Activated CD4-positive, alpha-beta T cell treated with anti-CD3 and anti-CD28 coated beads, Interleukin-2, amount 10 ng/mL, durations not matched to agents 7 days and 5 days (primary cell): ENCODE data around the gene CEP290. TPM values are rescaled to one million over a fixed set of nuclear protein-coding genes. Genes with fewer than 3 reads are reported as not detected.
"Not testable (repeated sequence)": the region's sequence is repeated elsewhere in the genome, so short reads cannot be mapped to it uniquely, and the experiment has no call there.

ENCODE experiments used
- CTCF ChIA-PET: fragments of 350-600 bp; sonication (Branson Sonifier 250); formaldehyde crosslinking; loops from one replicate; lab custom pipeline; 2021; ENCODE audit warnings: antibody characterized with exemption; lab: Charles Lee
- POLR2A ChIA-PET: fragments of 350-600 bp; sonication (Branson Sonifier 250); formaldehyde crosslinking; loops from one replicate; lab custom pipeline; 2021; ENCODE audit warnings: antibody characterized with exemption; lab: Charles Lee
- DNase-seq: peaks from one replicate; pipeline ENCODE4 v3.0.0-alpha.2; 2020
- H3K27ac Mint-ChIP-seq: one replicate; pipeline ENCODE4 v1.8.0; 2021; ENCODE audit warnings: mild to moderate bottlenecking, moderate library complexity, mixed read lengths
- H3K27me3 Mint-ChIP-seq: one replicate; pipeline ENCODE4 v1.8.0; 2021; ENCODE audit warnings: mixed read lengths
- H3K36me3 Mint-ChIP-seq: one replicate; pipeline ENCODE4 v1.8.0; 2021; ENCODE audit warnings: low read depth, mixed read lengths
- H3K4me1 Mint-ChIP-seq: one replicate; pipeline ENCODE4 v1.8.0; 2021; ENCODE audit warnings: mixed read lengths
- H3K4me3 Mint-ChIP-seq: one replicate; pipeline ENCODE4 v1.8.0; 2021; ENCODE audit warnings: mild to moderate bottlenecking, moderate library complexity, mixed read lengths
- H3K9me3 Mint-ChIP-seq: one replicate; pipeline ENCODE4 v1.8.0; 2021; ENCODE audit warnings: mixed read lengths
- total RNA-seq, 2 experiments: library from RNA; stranded (reverse); gene quantifications; one replicate each; pipeline ENCODE4 v1.2.3, GENCODE V29; 2021

CEP290 gene
- total RNA-seq, 2 experiments from 2014 or later = 10.9 to 12.2 TPM

DNA sequence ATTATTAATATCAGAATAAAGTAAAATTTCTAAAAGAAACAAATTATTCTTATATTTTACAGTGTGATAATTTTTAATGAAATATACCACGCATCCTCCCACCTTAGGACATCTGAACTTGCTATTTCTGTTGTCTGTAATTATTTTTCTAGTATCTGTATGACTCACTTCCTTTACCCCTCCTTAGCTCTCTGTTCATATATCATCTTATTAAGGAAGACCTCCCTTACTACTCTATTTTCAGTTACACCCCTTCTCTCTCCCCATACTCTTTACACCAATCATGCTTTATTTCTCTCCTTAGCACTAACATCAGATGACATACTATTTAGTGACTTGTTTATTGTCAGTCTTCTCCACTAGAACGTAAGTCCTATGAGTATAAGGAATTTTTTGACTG lies 78.5 kb downstream of the CEP290 start:
- H3K27me3 Mint-ChIP-seq = no peaks in the 10 kb centered on the region
- CTCF ChIA-PET = interaction anchor here (0.6 to 0.7 kb wide), 2 partner anchors 16 to 651 kb away, joined by 3 to 4 read pairs; no protein-coding TSS in a partner anchor
- no peaks in the 10 kb centered on the region for H3K9me3 Mint-ChIP-seq
- no peak overlapping the region for H3K27ac Mint-ChIP-seq
- POLR2A ChIA-PET = no interaction called here
- no peak for DNase-seq
- peaks cover 17% of the 10 kb centered on the region for H3K36me3 Mint-ChIP-seq
- peaks cover 12% of the 10 kb centered on the region for H3K4me1 Mint-ChIP-seq
- no peak overlapping the region for H3K4me3 Mint-ChIP-seq

GRCh38 chr12:88062474-88062873 lies 79.4 kb downstream of the CEP290 start:
- H3K9me3 Mint-ChIP-seq = no peaks in the 10 kb centered on the region
- no peak overlapping the region for H3K27ac Mint-ChIP-seq
- peaks cover 18% of the 10 kb centered on the region for H3K36me3 Mint-ChIP-seq
- CTCF ChIA-PET = no interaction called here
- POLR2A ChIA-PET = no interaction called here
- DNase-seq = no peak
- H3K4me3 Mint-ChIP-seq = no peak overlapping the region
- no peaks in the 10 kb centered on the region for H3K27me3 Mint-ChIP-seq
- peaks cover 11% of the 10 kb centered on the region for H3K4me1 Mint-ChIP-seq

- ChIA-PET POLR2A (no interaction called here), CTCF (no interaction called here)
- Mint-ChIP-seq H3K27me3 (no peaks in the 10 kb centered on the region), H3K9me3 (no peaks in the 10 kb centered on the region), H3K4me3 (no peak overlapping the region), H3K36me3 (peaks cover 22% of the 10 kb centered on the region), H3K4me1 (peaks cover 8% of the 10 kb centered on the region), H3K27ac (no peak overlapping the region)
- no peak for DNase-seq
These were observed 83.2 kb downstream of the CEP290 start for GRCh38 chr12:88058719-88059077.

DNA sequence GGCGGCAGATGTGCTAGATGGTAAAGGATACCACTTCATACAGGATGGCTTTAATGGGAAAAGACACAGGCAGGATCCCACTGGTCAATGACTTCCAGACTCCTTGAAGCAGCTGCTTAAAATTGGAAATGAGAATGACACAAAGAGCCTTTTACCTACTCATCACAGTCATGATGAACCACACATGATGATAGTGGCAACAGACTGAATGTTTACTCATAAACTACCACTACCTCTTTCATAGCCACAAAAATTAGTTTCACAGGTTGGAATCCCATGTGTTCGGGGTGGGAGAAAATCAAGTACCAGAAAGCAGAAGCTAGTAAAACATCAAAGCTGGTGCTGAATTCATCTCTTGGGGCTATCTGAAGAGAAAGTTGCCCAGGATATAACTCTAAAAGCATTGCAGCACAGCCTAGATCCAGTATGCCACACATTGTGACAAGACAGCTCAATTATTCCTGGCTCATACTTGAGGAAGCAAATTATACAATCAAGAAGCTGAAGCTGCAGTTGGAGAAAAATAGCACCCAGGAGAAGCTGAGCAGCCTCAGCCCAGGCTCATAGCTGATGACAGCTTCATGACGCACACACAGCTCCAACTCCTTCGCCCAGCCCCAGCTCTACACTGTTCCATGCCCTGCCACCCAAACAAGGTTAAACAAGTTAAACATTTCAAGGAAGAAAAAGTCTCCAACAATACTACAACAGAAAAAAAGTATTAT lies 83.7 kb downstream of the CEP290 start:
- H3K4me1 Mint-ChIP-seq = peaks cover 5% of the 10 kb centered on the region
- CTCF ChIA-PET = no interaction called here
- POLR2A ChIA-PET = interaction anchor here (0.9 kb wide), 1 partner anchor 10 kb away, joined by 3 read pairs; no protein-coding TSS in a partner anchor

GRCh38 chr12:88056571-88056970 lies 85.3 kb downstream of the CEP290 start:
- ChIA-PET CTCF (no interaction called here), POLR2A (no interaction called here)
- no peaks in the 10 kb centered on the region for H3K9me3 Mint-ChIP-seq
- no peak overlapping the region for H3K4me3 Mint-ChIP-seq
- no peak overlapping the region for H3K27ac Mint-ChIP-seq
- H3K4me1 Mint-ChIP-seq = no peaks in the 10 kb centered on the region
- H3K27me3 Mint-ChIP-seq = no peaks in the 10 kb centered on the region
- DNase-seq = no peak
- peaks cover 11% of the 10 kb centered on the region for H3K36me3 Mint-ChIP-seq

More for the DNA sequence above, 83.7 kb downstream of the CEP290 start:
- Mint-ChIP-seq H3K4me3 (no peak overlapping the region), H3K36me3 (peaks cover 19% of the 10 kb centered on the region), H3K27me3 (no peaks in the 10 kb centered on the region), H3K9me3 (no peaks in the 10 kb centered on the region), H3K27ac (no peak overlapping the region)
- no peak for DNase-seq

GRCh38 chr12:88052686-88053085 lies 89.2 kb downstream of the CEP290 start:
- ChIA-PET POLR2A (no interaction called here), CTCF (no interaction called here)
- no peaks in the 10 kb centered on the region for H3K9me3 Mint-ChIP-seq
- peak; percentile 31 for DNase-seq
- peaks cover 8% of the 10 kb centered on the region for H3K36me3 Mint-ChIP-seq
- no peaks in the 10 kb centered on the region for H3K4me1 Mint-ChIP-seq
- H3K4me3 Mint-ChIP-seq = no peak overlapping the region
- H3K27ac Mint-ChIP-seq = no peak overlapping the region
- no peaks in the 10 kb centered on the region for H3K27me3 Mint-ChIP-seq

GRCh38 chr12:88044035-88044434 lies 97.9 kb downstream of the CEP290 start:
- Mint-ChIP-seq H3K9me3 (no peaks in the 10 kb centered on the region), H3K27me3 (no peaks in the 10 kb centered on the region), H3K36me3 (peaks cover 44% of the 10 kb centered on the region), H3K4me1 (peaks cover 17% of the 10 kb centered on the region), H3K4me3 (no peak overlapping the region), H3K27ac (no peak overlapping the region)
- POLR2A ChIA-PET = no interaction called here
- no peak for DNase-seq
- CTCF ChIA-PET = no interaction called here

- POLR2A ChIA-PET = no interaction called here
- Mint-ChIP-seq H3K4me3 (no peak overlapping the region), H3K27me3 (no peaks in the 10 kb centered on the region), H3K9me3 (no peaks in the 10 kb centered on the region), H3K27ac (no peak overlapping the region), H3K4me1 (peaks cover 60% of the 10 kb centered on the region), H3K36me3 (peaks cover 11% of the 10 kb centered on the region)
- no peak for DNase-seq
- CTCF ChIA-PET = no interaction called here
These were observed 104.1 kb downstream of the CEP290 start for GRCh38 chr12:88037770-88038169.

DNA sequence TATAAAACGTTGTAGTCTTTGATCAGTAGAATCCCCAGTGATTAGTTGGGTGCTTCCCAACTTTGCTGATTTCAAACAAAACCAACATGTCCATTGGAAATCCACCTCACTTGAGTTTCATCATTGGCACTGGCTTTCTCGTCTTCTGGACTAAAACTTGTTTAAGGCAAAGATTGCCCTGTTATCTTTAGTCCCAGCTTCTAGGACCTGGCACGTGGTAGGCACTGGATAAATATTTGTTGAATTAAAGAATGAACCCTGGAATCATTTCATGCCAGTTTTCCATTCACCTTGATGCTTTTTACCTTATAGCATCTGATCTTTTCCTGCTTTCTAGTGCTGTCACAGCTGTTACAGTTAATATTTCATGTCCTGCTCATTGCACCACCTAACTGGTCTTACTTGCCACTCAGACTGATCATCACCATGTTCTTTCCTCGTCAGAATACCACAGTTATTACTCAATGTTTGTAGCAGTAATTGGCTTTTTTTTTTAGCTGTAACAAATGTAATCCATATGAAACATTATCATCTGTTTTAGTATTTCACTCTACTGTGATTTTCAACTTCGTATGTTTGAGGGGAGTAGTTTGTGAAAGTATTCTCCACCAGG lies 105.4 kb downstream of the CEP290 start:
- no peaks in the 10 kb centered on the region for H3K27me3 Mint-ChIP-seq
- ChIA-PET POLR2A (no interaction called here), CTCF (no interaction called here)
- H3K9me3 Mint-ChIP-seq = peaks cover 5% of the 10 kb centered on the region
- peak overlapping the region; percentile 93 for H3K27ac Mint-ChIP-seq
- peaks cover 57% of the 10 kb centered on the region for H3K4me1 Mint-ChIP-seq
- H3K36me3 Mint-ChIP-seq = peaks cover 11% of the 10 kb centered on the region
- DNase-seq = no peak
- peak overlapping the region; percentile 96 for H3K4me3 Mint-ChIP-seq

DNA sequence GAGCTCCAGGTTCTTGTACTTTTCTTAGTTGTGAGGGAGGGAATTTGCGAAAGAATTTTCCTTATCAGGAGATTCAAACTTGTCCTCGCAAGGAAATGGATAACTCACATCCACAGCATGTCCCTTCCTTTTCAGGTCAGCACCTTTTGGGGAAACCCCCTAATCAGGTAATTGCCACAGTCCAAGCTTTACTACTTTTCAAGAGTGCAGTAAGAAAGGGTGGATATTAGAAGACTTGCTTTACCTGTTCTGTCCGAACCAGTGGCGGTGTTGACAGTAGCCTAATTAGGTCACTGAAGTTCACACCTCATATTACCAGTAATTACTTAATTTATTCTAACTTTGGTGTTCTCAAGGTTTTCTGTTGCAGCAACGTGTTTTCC lies 106.0 kb downstream of the CEP290 start:
- H3K4me1 Mint-ChIP-seq = peaks cover 55% of the 10 kb centered on the region
- H3K36me3 Mint-ChIP-seq = peaks cover 9% of the 10 kb centered on the region
- CTCF ChIA-PET = no interaction called here
- peaks cover 7% of the 10 kb centered on the region for H3K9me3 Mint-ChIP-seq
- POLR2A ChIA-PET = no interaction called here
- no peaks in the 10 kb centered on the region for H3K27me3 Mint-ChIP-seq
- DNase-seq = no peak
- peak overlapping the region; percentile 93 for H3K27ac Mint-ChIP-seq
- peak overlapping the region; percentile 96 for H3K4me3 Mint-ChIP-seq

- Mint-ChIP-seq H3K4me1 (peaks cover 53% of the 10 kb centered on the region), H3K4me3 (peak overlapping the region; percentile 96), H3K36me3 (peaks cover 7% of the 10 kb centered on the region), H3K27me3 (no peaks in the 10 kb centered on the region), H3K27ac (peak overlapping the region; percentile 93), H3K9me3 (peaks cover 7% of the 10 kb centered on the region)
- ChIA-PET CTCF (no interaction called here), POLR2A (no interaction called here)
- DNase-seq = peak; percentile 89
These were observed 106.5 kb downstream of the CEP290 start for GRCh38 chr12:88035271-88035906.

DNA sequence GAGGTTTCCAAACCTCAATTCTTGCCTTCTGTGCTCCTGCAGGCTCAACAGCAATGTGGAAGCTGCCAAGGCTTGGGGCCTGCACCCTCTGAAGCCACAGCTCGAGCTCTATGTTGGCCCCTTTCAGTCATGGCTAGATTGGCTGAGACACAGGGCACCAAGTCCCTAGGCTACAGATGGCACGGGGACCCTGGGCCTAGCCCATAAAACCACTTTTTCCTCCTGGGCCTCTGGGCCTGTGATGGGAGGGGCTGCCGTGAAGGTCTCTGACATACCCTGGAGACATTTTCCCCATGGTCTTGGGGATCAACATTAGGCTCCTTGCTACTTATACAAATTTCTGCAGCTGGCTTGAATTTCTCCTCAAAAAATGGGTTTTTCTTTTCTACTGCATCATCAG lies 110.7 kb downstream of the CEP290 start:
- POLR2A ChIA-PET, DNase-seq, H3K9me3 Mint-ChIP-seq, CTCF ChIA-PET, H3K27me3 Mint-ChIP-seq, H3K36me3 Mint-ChIP-seq, H3K27ac Mint-ChIP-seq, H3K4me3 Mint-ChIP-seq: not testable (repeated sequence)
- peaks cover 17% of the 10 kb centered on the region for H3K4me1 Mint-ChIP-seq

- peaks cover 7% of the 10 kb centered on the region for H3K27me3 Mint-ChIP-seq
- H3K4me1 Mint-ChIP-seq = peaks cover 6% of the 10 kb centered on the region
- H3K36me3 Mint-ChIP-seq = no peaks in the 10 kb centered on the region
- H3K27ac Mint-ChIP-seq = no peak within 1 kb of the TSS
- no peak within 1 kb of the TSS for H3K4me3 Mint-ChIP-seq
- ChIA-PET CTCF (no interaction called here), POLR2A (no interaction called here)
- peaks cover 7% of the 10 kb centered on the region for H3K9me3 Mint-ChIP-seq
- no peak for DNase-seq
These were observed 112.7 kb downstream of the CEP290 start, which contains the start of gene C12orf50 for GRCh38 chr12:88029093-88029665. C12orf50 (minus strand) TSS chr12:88029401; CDS start chr12:88026962, 2,439 bp downstream.
